KMS-11 (cell line): Measurements from ENCODE around the gene BABAM2.

Experiments used
- H2AFZ ChIP-seq: fragments of 200-600 bp; sonication (generic); 2 replicates; pipeline ENCODE4 v1.6.1; 2016; ENCODE audit warnings: antibody characterized with exemption, mixed run types, low read depth
- H3K27ac ChIP-seq: fragments of 200-600 bp; sonication (generic); 2 replicates; pipeline ENCODE4 v1.6.1; 2016; ENCODE audit warnings: mild to moderate bottlenecking, mixed run types
- H3K27me3 ChIP-seq: fragments of 200-600 bp; sonication (generic); 2 replicates; pipeline ENCODE4 v1.6.1; 2017; ENCODE audit warnings: mild to moderate bottlenecking, low read depth, mixed run types, moderate library complexity; ENCODE audit not compliant: insufficient read depth
- H3K36me3 ChIP-seq: fragments of 200-600 bp; sonication (generic); 2 replicates; pipeline ENCODE4 v1.6.1; 2017; ENCODE audit warnings: mild to moderate bottlenecking, mixed run types; ENCODE audit not compliant: insufficient read depth
- H3K4me1 ChIP-seq: fragments of 200-600 bp; sonication (generic); 2 replicates; pipeline ENCODE4 v1.6.1; 2016; ENCODE audit warnings: mild to moderate bottlenecking, low read depth, mixed run types; ENCODE audit not compliant: poor library complexity, severe bottlenecking
- H3K4me2 ChIP-seq: fragments of 200-600 bp; sonication (generic); 2 replicates; pipeline ENCODE4 v1.7.0; 2016; ENCODE audit warnings: mild to moderate bottlenecking, mixed run types
- H3K4me3 ChIP-seq: fragments of 200-600 bp; sonication (generic); IDR thresholded peaks from 2 replicates; pipeline ENCODE4 v1.6.1; 2017; ENCODE audit warnings: low read depth, low read length, mixed read lengths; ENCODE audit not compliant: insufficient read depth
- H3K79me2 ChIP-seq: fragments of 200-600 bp; sonication (generic); 2 replicates; pipeline ENCODE4 v1.6.1; 2016; ENCODE audit warnings: low read depth, mixed run types; ENCODE audit not compliant: insufficient read depth
- H3K9ac ChIP-seq: fragments of 200-600 bp; sonication (generic); 2 replicates; pipeline ENCODE4 v1.6.1; 2016; ENCODE audit warnings: mild to moderate bottlenecking, mixed run types
- H4K20me1 ChIP-seq: fragments of 200-600 bp; sonication (generic); 2 replicates; pipeline ENCODE4 v1.6.1; 2016; ENCODE audit warnings: mild to moderate bottlenecking, mixed run types; ENCODE audit not compliant: insufficient read depth
- TF ChIP-seq, protein P1 (sequence below): fragments of 200-600 bp; sonication (generic); conservative IDR thresholded peaks from 2 replicates; pipeline ENCODE4 v1.6.1; 2017; ENCODE audit warnings: low read depth, mild to moderate bottlenecking, antibody characterized with exemption, low read length, moderate library complexity, mixed read lengths

Gene BABAM2

DNA sequence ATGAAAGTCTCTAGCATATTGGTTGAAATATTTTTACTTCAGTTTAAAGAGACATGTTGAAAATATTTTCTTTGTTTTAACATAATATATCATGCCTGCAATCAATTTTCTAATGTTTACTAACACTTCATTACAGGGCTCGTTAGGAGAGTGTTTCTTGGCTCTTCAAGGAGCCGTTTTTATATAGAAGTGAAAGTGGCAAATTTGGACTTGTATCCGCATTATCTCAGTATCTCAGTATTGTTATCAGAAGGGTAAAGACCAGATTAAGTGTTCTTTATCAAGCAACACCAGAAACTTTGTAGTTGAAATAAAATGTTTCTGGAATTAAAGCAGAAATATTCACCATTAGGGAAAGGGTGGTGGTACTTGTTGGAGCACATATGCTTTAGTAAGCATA is 97.8 kb downstream of the BABAM2 start:
- H4K20me1 ChIP-seq = no peaks in the 10 kb centered on the region
- H3K27me3 ChIP-seq = no peaks in the 10 kb centered on the region
- no peak overlapping the region for H3K4me2 ChIP-seq
- H3K36me3 ChIP-seq = no peaks in the 10 kb centered on the region
- no peak overlapping the region for H3K27ac ChIP-seq
- H2AFZ ChIP-seq = no peak overlapping the region
- peaks cover 3% of the 10 kb centered on the region; the same call in 1 of the 2 replicates for H3K79me2 ChIP-seq
- TF ChIP-seq, protein P1, sequence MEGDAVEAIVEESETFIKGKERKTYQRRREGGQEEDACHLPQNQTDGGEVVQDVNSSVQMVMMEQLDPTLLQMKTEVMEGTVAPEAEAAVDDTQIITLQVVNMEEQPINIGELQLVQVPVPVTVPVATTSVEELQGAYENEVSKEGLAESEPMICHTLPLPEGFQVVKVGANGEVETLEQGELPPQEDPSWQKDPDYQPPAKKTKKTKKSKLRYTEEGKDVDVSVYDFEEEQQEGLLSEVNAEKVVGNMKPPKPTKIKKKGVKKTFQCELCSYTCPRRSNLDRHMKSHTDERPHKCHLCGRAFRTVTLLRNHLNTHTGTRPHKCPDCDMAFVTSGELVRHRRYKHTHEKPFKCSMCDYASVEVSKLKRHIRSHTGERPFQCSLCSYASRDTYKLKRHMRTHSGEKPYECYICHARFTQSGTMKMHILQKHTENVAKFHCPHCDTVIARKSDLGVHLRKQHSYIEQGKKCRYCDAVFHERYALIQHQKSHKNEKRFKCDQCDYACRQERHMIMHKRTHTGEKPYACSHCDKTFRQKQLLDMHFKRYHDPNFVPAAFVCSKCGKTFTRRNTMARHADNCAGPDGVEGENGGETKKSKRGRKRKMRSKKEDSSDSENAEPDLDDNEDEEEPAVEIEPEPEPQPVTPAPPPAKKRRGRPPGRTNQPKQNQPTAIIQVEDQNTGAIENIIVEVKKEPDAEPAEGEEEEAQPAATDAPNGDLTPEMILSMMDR = no peak
- no peak overlapping the region for H3K4me3 ChIP-seq
- H3K4me1 ChIP-seq = no peaks in the 10 kb centered on the region
- no peak overlapping the region for H3K9ac ChIP-seq

DNA sequence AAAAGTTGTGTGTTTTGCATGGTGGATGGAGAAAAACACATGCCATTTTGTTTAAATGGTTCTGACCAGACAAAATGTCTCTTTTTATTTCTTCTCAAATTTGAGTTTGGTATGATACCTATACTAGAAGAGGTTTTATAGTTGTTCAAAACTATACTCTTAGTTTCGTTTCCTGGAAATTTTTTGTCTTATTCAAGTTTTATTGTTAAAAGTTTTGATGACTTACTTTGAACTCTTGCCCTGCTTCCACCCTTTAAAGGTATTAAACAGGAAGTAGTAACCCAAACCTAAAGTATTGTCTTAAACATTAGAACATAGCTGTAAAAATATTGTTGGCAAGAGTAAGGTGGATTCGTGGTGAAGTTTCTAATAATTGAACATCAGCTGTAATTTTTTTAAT is 98.2 kb downstream of the BABAM2 start:
- H3K9ac ChIP-seq = no peak overlapping the region
- H4K20me1 ChIP-seq = no peaks in the 10 kb centered on the region
- H3K36me3 ChIP-seq = no peaks in the 10 kb centered on the region
- H3K27me3 ChIP-seq = no peaks in the 10 kb centered on the region
- no peaks in the 10 kb centered on the region for H3K79me2 ChIP-seq
- no peak overlapping the region for H3K27ac ChIP-seq
- no peaks in the 10 kb centered on the region for H3K4me1 ChIP-seq
- no peak overlapping the region for H3K4me3 ChIP-seq
- no peak overlapping the region for H2AFZ ChIP-seq
- TF ChIP-seq, protein P1 = no peak
- H3K4me2 ChIP-seq = no peak overlapping the region

DNA sequence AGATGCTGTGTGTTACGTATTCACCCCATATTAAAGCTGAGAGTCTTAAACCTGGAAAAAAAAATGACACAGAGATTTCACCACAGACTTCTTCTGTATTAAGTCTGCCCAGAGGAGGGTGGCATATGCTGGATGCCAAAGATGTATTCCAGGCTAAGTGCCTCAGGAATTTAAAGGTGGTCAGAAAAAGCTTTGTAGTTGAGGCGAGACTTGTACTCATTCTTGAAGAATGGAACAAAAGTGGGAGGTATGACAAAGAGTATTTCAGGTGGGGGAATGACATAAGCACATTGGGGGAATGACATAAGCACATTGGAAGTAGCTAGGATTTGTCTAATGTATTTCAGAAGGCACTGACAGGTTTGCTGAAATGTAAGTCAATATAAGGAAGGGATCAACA is 98.6 kb downstream of the BABAM2 start:
- H3K27ac ChIP-seq = no peak overlapping the region
- H3K4me3 ChIP-seq = no peak overlapping the region
- H3K36me3 ChIP-seq = no peaks in the 10 kb centered on the region
- TF ChIP-seq, protein P1 = no peak
- H3K79me2 ChIP-seq = no peaks in the 10 kb centered on the region
- no peak overlapping the region for H3K4me2 ChIP-seq
- H4K20me1 ChIP-seq = no peaks in the 10 kb centered on the region
- H3K27me3 ChIP-seq = no peaks in the 10 kb centered on the region
- H2AFZ ChIP-seq = no peak overlapping the region
- no peak overlapping the region for H3K9ac ChIP-seq
- no peaks in the 10 kb centered on the region for H3K4me1 ChIP-seq

DNA sequence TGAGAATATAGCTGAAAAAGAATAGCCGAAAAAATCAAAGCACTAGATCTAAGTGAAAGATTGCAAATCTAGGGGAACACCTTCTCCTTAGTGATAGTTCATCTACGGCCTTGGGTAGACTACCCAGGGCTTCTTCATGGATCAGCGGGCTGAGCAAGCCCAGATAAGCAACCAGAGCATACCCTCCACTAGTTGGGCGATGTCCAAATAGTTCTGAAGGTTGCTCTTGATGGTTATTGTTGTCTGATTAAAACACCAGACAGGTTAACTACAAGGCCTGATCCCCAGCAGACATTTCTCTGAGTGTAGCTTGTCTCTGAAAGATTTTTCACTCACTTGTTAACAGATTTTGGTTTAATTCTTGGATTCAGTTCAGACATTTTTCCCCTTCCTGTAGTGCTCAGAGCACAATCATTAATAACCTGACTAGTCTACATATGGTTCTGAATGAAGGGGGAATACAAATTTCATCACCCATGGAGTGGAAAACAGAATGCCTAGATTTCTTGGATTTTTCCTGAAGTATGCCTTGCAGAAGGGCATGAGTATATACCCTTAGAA is 99.6 kb downstream of the BABAM2 start:
- TF ChIP-seq, protein P1 = no peak
- H3K9ac ChIP-seq = no peak overlapping the region
- no peak overlapping the region for H3K4me3 ChIP-seq
- no peaks in the 10 kb centered on the region for H3K79me2 ChIP-seq
- H4K20me1 ChIP-seq = no peaks in the 10 kb centered on the region
- H3K4me2 ChIP-seq = no peak overlapping the region
- no peaks in the 10 kb centered on the region for H3K27me3 ChIP-seq
- H3K27ac ChIP-seq = no peak overlapping the region
- no peaks in the 10 kb centered on the region for H3K4me1 ChIP-seq
- H2AFZ ChIP-seq = no peak overlapping the region
- H3K36me3 ChIP-seq = no peaks in the 10 kb centered on the region
